ACHN (cell line): ENCODE results near the gene GMDS.

Experiments
- DNase-seq: peaks from one replicate; pipeline ENCODE4 v3.0.0-alpha.2; 2015
- in situ Hi-C: cut with HindIII; loops from 2 replicates; pipeline ENCODE4 v1.10.0; 2017; ENCODE audit warnings: low sequenced_read_pairs, low pct_ligation_motif_present, low pct_unique_long_range_greater_than_20kb

Gene GMDS

DNA sequence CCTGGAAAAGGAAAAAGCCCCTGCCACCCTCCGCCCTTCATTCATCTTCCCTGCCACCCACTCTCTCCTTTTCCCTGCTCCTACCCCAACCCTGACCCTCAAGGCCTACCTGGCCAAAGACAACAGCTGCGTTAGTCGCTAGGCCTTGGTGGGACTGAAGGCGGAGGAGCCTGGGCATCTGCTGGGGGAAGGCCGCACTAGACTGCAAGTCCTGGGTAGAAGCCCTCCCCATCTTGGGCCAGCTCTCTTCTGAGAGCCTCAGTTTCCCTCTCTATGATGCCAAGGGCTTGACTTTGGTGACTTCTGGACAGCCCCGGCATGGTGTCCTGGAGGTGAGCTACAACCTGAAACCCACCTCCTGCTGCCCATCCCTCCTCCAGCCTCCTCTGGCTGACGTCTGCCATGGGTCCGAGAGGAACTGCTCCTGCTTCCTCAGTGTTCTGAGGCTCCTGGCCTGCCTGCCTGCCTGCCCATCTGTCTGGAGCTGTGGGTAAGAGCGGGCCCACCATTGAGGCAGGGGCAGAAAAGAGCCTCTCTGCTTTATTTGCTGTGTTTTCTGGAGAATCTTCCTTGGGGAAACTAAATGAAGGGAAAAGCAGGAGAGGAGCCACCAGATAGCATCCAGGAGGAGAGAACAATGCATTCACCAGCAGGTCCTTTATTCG lies 643.2 kb downstream of the GMDS start:
- in situ Hi-C loops: no loop called here
- DNase-seq: no peak

DNA sequence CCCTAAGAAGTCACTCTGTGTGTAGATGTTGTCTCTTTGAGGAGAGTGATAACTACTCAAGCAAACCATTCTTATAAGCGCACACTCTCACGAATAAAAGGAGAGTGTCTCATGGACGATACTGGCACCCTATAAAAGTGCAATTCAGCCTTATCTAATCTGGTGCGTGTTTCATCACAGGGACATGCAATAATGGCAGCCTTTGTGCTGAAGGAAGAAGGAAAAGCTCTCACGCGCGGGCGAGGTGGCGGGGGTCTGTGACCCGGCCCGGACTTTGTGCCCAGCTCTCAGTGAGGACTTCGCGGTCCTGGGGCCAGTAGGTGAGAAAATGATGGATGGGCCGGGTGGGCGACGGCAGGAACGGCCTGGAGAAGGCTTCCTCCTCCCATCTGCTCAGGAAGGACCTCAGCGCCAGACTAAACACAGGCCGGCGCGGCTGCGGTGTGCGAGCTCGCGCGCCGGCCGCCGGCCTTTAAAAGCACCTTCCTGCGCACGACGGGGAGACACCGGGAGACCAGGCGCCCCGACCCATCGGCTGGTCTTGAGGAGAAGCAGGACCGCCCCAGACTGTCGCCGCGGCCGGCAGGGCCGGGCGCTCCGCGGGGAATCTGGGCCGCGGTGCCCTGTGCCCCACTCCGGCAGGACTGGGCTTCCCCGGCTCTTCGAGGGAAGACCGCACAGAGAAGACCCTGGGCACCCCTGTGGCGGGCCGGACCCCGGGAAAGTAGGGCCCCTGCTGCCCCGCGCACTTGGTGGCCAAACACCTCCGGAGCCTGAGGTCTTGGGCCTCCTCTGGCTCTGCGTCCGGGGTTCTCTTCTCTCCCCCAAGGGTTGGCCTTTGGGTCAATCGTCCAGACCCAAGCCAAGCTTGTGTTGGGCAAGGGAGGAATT lies 644.0 kb downstream of the GMDS start:
- no peak for DNase-seq
- in situ Hi-C loops: no loop called here

DNA sequence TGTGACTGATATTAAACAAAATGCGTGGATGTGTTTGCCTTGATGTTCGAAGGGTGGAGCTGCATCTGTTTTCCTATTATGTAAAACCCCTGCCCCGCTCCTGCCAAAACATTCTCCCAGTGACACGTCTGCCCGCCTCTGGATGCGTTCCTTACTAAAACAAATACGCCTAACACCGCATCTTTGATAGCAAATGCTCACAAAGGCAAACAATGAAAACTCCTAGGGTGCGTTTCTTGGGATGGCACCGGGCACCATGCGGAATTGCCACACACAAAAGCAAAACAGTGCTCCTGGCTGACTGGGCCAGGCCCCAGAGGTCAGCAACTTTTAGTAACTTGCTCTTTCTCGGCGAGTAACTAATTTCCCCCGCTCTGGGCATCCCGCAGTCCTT lies 644.6 kb downstream of the GMDS start:
- in situ Hi-C loops: no loop called here
- no peak for DNase-seq

DNA sequence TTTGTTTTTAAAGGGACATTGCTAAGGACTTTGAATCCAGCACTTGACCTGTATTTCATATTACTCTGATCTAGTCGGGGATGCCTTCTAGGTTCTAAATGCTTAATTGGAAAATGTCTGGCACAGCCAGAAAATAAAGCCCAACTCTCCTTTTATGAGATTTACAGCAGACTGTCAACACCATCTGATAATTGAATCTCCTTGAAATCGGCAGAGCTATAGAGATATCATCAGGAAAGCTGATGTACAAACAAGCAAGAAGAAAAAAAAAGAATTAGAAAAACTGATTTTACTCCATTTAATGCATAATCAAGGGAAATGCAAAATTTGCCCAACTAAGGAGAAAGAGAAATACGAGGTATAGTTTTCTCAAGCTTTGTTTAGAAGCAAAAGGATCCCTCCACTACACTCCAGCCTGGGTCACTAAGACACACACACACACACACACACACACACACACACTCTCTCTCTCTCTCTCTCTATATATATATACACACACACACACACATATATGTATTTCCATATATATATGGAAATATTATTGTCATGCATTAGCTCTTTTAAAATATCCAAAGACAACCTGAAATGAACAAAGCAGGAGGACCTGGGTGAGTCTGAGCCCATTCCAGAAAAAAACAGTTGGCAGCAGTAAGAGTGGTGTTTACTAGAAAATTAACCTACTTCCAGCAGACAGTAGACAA lies 645.2 kb downstream of the GMDS start:
- in situ Hi-C loops: no loop called here
- DNase-seq: no peak

DNA sequence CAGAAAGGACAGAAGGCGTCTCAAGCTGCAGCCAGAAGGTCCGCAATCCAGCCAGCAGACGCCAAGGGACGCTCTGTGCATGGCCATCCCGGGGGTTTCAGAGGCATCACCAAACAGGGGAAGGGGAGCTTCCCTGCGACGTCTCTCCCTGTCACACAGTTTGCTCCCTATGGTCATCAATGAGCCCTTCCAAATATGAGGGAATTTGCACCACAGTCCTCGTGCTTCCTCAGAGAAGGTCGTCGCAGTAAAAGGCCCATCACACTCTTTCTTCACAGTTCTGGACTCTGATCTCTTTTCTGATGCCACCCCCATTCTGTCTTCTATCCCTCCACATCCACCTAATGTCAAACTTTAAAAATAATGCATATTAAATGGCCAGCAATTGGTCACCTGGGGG lies 645.9 kb downstream of the GMDS start:
- in situ Hi-C loops: no loop called here

DNA sequence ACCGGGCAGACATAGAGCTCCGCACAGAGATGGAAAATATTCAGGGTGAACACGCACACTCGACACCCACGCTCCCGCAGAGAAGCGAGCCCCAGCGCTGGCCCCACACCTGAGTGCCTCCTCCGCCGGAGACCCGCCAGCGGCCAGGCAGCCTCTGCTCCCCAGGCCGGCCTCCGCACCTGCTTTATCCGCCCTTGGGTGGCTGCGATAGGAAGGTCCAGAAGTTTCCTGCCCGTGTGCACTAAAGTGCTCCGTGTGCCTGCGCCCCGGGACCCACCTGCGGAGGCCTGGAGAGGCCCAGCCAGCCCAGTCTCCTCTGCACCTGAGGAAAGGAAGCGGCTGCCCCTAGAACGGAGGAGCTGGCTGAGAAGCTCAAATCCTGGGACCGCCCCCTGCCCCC lies 646.5 kb downstream of the GMDS start:
- in situ Hi-C loops: no loop called here
- DNase-seq: no peak

More for the DNA sequence above, 645.9 kb downstream of the GMDS start:
- DNase-seq: no peak

DNA sequence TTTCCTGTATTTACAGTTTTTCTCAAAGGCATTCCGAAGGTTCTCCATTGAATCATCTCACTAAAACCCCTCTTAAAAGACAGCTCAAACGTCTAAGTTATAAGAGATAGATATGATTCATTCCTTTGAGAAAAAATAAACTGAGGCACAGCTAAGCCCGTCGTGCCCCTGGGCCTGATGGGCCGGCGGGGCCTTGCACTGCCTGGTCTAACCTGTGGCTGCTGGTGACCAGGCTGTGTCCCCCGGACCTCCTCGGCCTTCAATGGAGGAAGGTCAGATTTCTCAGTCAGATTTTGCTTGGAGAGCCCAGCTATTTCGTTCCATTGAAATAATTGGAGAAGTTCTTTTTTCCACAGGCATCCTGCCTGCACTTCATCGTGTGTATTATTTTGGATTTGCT lies 647.0 kb downstream of the GMDS start:
- in situ Hi-C loops: no loop called here

DNA sequence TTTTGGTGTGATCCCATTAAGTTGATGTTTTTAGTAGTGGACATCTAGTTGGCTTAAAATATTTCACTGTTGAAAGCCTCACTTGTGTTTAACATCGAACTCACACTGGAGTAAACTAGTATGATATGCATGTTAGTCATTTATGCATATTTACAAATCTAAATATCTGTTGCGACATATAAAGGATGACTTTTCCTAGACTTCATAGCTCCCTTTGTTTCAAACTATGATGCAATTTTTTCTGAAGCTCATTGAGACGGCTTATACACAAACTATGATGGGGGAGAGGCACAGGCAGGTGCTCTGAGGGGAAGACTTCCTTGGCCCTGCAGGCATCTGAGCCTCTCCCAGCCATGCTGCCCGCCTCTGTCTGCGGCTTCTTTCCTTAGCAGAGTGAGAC lies 647.5 kb downstream of the GMDS start:
- in situ Hi-C loops: no loop called here
- DNase-seq: no peak

More for the DNA sequence above, 647.0 kb downstream of the GMDS start:
- DNase-seq: no peak

DNA sequence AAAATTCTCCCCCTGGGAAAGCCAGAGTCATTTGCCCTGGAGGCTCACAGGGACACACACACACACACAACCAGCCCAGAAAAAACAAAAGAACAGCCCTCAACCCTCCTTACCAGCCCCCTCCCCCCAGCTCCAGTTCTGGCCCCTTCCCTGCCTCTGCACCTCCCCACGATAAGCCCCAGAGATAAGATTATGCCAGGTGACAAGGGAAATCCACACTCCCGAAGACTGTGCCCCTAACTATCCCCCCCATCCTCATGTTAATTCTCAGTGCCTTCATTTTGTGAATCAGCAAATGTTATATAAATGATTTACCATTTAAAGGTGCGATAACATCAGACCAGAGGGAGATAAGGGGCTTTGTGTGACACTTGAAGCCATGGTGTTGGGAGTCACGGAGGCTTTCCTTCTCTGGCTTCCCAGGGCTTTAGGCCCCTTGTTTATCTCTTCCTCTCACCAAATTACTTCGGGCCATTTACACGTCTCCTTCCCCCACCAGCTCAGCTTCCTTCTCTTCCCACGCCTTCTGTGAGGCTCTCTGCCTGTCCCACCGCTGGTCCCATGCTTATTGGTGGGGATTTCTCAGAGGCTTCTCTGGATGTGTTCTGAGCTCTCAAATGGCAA lies 648.2 kb downstream of the GMDS start:
- in situ Hi-C loops: no loop called here
- no peak for DNase-seq

DNA sequence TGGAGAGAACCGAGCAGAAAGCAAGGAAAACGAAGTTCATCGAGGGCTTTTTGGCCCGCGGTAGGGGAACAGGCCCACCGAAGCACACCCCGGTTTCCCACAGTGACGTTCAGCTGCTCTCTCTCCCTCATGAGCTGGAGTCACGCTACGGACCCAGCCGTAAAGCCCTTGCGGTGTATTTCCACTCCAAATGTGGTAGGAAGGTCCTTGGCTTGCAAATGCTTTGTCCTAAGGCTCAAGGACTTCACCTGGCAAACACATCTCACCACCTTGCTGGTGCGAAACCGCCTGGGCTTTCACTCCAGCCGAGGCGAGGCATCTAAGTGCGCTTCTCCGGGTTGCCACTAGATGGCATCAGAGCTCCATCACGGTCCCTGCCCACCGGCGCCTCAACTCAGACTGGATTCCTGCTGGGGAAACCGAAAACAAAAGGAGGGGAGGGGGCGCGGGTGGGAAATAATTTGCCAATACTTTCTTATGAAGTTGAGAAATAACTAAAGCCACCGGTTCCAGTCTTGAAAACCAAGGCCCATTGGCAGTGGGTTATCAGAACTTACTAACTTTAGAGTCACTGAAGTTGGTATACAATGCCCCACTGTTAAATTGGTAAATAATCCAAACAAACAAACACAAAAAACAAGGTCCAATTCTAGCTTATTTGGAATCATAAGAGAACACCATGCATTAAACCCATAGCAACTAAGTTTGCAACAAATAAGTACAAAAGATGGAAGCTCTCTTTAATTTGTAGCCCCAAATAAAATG lies 649.1 kb downstream of the GMDS start:
- DNase-seq: peak; percentile 46
- in situ Hi-C loops: no loop called here

DNA sequence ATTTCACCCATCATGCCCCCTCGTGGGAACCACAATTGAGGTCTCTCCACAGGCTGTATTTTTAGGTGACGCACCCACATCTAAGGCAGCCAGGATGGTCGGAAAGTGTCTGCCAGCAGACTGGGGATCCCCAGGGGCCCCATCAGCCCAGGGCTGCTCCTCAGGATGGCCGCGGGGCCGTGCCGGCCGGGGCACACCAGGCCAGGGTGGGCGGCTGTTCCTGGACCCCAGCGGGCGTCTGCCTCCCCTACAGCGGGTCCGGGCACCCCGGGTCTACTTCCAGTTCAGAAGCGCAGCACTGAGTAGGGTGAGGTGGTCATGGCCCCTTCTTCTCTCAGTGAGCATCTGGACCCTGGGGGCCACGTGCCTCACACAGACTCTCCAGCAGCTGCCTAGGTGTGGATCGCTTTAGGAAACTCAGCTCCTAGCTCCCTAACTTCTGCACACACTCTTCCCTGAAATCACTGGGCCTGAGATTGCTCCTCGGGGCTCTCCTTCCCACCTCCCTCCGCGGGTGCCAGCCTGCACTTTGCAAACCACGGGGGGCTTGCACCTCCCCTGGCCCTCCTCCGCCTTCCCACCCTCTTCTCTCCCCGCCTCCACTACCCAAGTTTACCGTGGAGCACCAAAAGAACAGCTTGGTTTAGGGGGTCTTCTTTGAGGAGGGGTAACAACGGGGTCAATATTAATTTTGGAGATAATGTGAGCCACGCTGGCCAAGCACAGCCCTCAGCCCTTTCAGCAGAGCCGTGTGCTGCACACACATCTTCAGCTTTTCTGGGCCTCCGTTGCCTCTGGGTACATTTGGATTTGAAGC lies 649.9 kb downstream of the GMDS start:
- DNase-seq: no peak
- in situ Hi-C loops: no loop called here

DNA sequence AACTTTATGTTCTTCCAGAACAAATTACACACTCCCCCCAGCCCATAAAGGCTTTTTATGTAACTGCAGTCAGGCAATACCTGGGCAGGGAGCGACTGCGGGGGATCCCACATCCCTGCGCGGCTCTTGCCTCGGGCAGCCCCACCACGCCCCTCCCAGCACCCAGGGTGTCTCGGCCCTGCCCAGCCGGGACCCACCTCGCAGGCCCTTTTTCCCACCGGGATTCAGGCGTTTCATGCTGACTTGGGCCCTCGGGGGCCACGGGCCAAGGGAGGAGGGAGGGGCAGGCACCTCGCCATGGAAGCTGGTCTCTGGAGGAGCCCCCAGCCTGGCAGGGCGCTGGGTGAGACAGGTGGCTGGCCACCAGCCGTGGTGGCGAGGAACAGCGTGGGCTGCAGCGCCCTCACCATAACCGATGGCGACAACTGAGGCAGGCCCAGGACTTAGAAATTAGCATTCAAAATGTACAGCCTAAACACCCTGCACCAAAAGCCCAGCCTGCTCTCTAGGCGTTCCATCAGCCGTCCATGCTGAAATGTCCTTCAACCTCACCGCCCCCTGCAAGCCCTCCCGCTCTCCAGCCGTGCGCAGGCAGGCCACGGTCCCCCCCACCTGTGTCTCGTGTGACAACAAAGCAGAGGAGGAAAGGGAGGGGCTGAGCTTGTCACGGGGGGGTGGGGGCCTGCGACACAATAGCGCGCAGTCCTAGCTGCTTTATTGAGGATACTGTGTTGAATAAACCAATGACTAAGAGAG lies 650.8 kb downstream of the GMDS start:
- in situ Hi-C loops: no loop called here
- no peak for DNase-seq

DNA sequence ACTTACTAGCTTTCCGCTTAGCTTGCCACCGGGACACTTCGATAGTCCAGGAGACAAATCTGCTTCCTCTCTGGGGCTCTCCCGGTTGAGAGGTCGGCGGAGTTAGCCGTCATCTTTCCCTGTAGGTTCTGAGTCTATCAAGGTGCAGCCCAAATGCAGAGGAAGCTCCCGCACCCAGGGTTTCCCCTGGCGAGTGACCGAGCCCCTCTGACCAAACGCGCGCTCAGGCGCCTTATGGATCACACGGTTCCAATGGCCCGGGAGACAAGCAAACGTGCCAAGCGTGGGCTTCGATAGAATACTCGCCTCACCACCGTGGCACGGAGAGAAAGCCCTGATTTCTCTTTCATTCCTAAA lies 651.5 kb downstream of the GMDS start:
- no peak for DNase-seq
- in situ Hi-C loops: no loop called here

DNA sequence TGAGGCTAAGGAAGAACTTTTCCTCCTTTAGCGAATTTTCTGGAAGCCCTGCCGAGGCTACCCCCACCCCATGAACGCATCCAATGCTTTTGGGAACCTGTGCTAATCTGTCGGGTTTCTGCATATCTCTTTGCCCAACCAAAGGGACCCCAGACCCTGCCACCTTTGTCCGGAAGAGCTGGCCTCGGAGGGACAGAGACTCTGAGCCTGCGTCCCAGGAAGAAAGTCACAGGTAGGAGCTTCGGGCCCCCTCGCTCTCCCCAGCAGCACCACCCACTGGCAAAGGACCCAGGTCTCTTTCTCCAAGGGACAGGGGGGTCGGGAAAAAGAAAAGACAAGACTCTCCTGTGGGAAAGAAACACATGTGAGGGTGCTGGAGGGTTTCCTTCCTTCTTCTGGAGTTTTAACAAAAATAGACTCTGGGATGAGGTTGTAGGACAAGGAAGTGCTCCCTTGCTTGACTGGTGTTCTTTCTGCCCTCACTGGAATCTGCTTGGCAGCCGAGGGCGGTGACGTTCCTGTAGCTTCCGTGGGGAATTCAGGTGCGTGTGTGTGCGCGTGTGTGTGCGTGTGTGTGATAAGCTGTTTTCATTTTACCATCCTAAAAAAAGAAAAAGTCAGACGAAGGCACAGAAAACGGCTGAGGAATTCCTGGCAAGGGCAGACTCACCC lies 652.0 kb downstream of the GMDS start:
- DNase-seq: no peak
- in situ Hi-C loops: no loop called here

DNA sequence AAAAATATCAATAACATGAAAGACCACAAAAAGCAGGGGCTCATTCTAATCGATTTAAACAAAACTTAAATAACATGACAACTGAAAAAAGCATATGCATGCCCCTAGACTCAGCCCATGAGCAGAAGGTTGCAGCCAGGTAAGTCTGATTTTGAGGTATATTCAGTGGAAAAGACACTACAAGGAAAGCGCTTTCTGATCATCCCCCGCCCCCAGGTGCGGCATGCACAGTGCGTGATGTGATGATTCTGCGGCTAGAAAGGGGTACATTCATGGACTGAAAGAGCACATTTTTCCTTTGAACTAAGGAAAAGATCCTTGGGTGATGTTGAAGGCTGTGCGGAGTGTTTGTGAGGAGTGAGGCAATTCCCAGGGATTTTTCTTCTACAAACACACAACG lies 652.6 kb downstream of the GMDS start:
- DNase-seq: no peak
- in situ Hi-C loops: no loop called here

DNA sequence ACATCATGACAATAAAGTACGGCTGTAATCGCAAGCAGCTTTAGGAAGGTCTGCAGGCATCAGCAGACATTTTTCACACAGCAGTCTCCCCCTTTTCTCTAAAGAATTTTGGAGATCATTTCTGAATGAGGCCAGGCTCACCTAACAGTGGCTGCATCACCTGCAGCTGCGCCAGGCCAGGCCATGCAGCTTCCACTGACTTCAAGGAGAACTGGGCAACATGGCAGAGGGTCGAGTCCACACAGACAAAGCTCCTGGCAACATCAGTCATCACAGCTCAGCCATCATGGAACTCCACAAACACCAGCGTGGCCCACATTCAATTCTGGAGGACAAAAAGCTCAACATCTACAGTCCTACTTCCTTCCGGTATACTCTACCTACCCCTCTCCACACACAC lies 653.5 kb downstream of the GMDS start:
- in situ Hi-C loops: no loop called here
- no peak for DNase-seq

DNA sequence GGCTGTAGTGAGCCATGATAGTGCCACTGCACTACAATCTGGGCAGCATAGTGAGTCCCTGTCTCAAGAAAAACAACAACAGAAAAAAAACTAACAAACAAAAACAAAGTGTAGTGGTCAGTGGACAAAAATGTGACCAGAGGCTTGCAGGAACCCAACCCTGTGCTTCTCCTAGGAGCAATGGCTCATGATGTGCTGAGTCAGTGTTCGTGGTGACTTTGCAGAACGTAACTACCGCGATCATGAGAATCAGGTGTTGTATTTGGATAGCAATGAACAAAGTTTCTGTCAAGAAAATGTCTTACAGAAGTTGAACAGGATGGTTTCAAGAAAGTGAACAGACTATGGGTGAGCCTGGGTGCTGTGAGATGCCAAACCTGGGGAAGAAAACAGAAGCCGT lies 654.2 kb downstream of the GMDS start:
- DNase-seq: no peak
- in situ Hi-C loops: no loop called here
